ENCODE results near the gene GPR161.

The GPR161 gene

GRCh38 chr1:168148916-168149315 is 12.2 kb upstream of the GPR161 start:
- Histone ChIP-seq H3K9ac (ENCODE audit: low read length) (no peak overlapping the region), H2AFZ (ENCODE audit: low read length) (no peak overlapping the region), H3K27ac (ENCODE audit: low read depth, low read length, poor library complexity, severe bottlenecking) (no peak overlapping the region), H3K9me3 (ENCODE audit: low read length) (no peaks in the 10 kb centered on the region), H3F3A (ENCODE audit: insufficient read depth, low read length) (no peaks in the 10 kb centered on the region), H3K27me3 (ENCODE audit: insufficient read depth, low read length) (no peaks in the 10 kb centered on the region), H3K4me1 (ENCODE audit: insufficient read depth, low read length, severe bottlenecking) (peaks cover 3% of the 10 kb centered on the region), H3K4me3 (ENCODE audit: low read depth, low read length, poor library complexity, severe bottlenecking) (no peak overlapping the region), H3K9me2 (ENCODE audit: low read depth, low read length) (no peaks in the 10 kb centered on the region), H3K79me2 (ENCODE audit: insufficient read depth, low read length) (no peaks in the 10 kb centered on the region), H4K20me1 (ENCODE audit: insufficient read depth, low read length) (no peaks in the 10 kb centered on the region), H3K36me3 (ENCODE audit: insufficient read depth, low read length) (no peaks in the 10 kb centered on the region), H3K4me2 (ENCODE audit: low read length) (no peak overlapping the region)
- TF ChIP-seq, protein P1, sequence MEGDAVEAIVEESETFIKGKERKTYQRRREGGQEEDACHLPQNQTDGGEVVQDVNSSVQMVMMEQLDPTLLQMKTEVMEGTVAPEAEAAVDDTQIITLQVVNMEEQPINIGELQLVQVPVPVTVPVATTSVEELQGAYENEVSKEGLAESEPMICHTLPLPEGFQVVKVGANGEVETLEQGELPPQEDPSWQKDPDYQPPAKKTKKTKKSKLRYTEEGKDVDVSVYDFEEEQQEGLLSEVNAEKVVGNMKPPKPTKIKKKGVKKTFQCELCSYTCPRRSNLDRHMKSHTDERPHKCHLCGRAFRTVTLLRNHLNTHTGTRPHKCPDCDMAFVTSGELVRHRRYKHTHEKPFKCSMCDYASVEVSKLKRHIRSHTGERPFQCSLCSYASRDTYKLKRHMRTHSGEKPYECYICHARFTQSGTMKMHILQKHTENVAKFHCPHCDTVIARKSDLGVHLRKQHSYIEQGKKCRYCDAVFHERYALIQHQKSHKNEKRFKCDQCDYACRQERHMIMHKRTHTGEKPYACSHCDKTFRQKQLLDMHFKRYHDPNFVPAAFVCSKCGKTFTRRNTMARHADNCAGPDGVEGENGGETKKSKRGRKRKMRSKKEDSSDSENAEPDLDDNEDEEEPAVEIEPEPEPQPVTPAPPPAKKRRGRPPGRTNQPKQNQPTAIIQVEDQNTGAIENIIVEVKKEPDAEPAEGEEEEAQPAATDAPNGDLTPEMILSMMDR (IDR thresholded peaks at IDR 0.05; ENCODE audit: low read length): no peak
- TF ChIP-seq EZH2 (IDR thresholded peaks at IDR 0.05; ENCODE audit: borderline replicate concordance, low read length): no peak

DNA sequence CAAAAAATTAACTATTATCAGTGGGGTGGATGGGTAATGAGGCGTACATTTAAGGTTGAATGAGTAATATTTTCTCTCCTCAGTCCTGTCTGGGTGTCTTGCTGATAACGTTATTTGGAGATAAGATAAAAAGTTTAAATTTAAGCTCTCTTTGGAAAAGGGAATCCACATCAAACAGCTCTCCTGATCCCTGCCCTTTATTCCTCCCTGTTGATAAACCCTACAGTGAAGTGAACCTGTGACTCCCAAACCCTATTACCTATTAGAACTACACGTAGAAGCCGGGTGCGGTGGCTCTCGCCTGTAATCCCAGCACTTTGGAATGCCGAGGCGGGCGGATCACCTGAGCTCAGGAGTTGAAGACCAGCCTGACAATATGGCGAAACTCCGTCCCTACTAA is 9.9 kb upstream of the GPR161 start:
- H3F3A ChIP-seq (ENCODE audit: insufficient read depth, low read length): no peaks in the 10 kb centered on the region
- no peaks in the 10 kb centered on the region for H3K9me3 ChIP-seq (ENCODE audit: low read length)
- peaks cover 3% of the 10 kb centered on the region for H3K4me1 ChIP-seq (ENCODE audit: insufficient read depth, low read length, severe bottlenecking)
- no peak overlapping the region for H3K9ac ChIP-seq (ENCODE audit: low read length)
- no peaks in the 10 kb centered on the region for H3K36me3 ChIP-seq (ENCODE audit: insufficient read depth, low read length)
- no peaks in the 10 kb centered on the region for H3K79me2 ChIP-seq (ENCODE audit: insufficient read depth, low read length)
- H3K27ac ChIP-seq (ENCODE audit: low read depth, low read length, poor library complexity, severe bottlenecking): no peak overlapping the region
- no peaks in the 10 kb centered on the region for H3K9me2 ChIP-seq (ENCODE audit: low read depth, low read length)
- no peak overlapping the region for H2AFZ ChIP-seq (ENCODE audit: low read length)
- no peaks in the 10 kb centered on the region; the same call in 1 of the 2 replicates for H3K27me3 ChIP-seq (ENCODE audit: insufficient read depth, low read length)
- H4K20me1 ChIP-seq (ENCODE audit: insufficient read depth, low read length): no peaks in the 10 kb centered on the region
- H3K4me2 ChIP-seq (ENCODE audit: low read length): no peak overlapping the region
- no peak overlapping the region for H3K4me3 ChIP-seq (ENCODE audit: low read depth, low read length, poor library complexity, severe bottlenecking)
- TF ChIP-seq, protein P1 (IDR thresholded peaks at IDR 0.05; ENCODE audit: low read length): no peak
- TF ChIP-seq EZH2 (IDR thresholded peaks at IDR 0.05; ENCODE audit: borderline replicate concordance, low read length): no peak

DNA sequence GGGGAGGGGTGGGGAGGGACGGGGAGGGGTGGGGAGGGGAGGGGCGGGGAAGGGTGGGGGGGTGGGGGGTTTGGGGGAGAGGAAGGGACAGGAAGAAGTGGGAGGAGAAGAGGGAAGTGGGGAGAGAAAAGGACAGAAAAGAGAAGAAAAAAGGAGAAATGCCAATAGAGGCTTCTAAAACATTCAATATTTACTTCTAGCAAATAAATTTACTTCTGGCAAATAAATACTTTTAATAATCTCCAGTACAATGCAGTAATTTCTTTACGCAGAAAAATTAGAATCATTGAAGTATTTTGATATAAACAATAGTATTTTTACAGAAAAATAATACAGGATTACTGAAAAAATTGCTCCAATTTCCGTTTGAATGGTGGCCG is 9.4 kb upstream of the GPR161 start:
- Histone ChIP-seq H2AFZ (ENCODE audit: low read length) (no peak overlapping the region), H3K9me2 (ENCODE audit: low read depth, low read length) (no peaks in the 10 kb centered on the region), H3K27ac (ENCODE audit: low read depth, low read length, poor library complexity, severe bottlenecking) (no peak overlapping the region), H4K20me1 (ENCODE audit: insufficient read depth, low read length) (no peaks in the 10 kb centered on the region), H3K4me3 (ENCODE audit: low read depth, low read length, poor library complexity, severe bottlenecking) (no peak overlapping the region), H3K27me3 (ENCODE audit: insufficient read depth, low read length) (no peaks in the 10 kb centered on the region; the same call in 1 of the 2 replicates), H3K79me2 (ENCODE audit: insufficient read depth, low read length) (no peaks in the 10 kb centered on the region), H3K4me2 (ENCODE audit: low read length) (no peak overlapping the region), H3K36me3 (ENCODE audit: insufficient read depth, low read length) (no peaks in the 10 kb centered on the region), H3K9ac (ENCODE audit: low read length) (no peak overlapping the region), H3K4me1 (ENCODE audit: insufficient read depth, low read length, severe bottlenecking) (peaks cover 3% of the 10 kb centered on the region), H3K9me3 (ENCODE audit: low read length) (no peaks in the 10 kb centered on the region), H3F3A (ENCODE audit: insufficient read depth, low read length) (no peaks in the 10 kb centered on the region)
- TF ChIP-seq EZH2 (IDR thresholded peaks at IDR 0.05; ENCODE audit: borderline replicate concordance, low read length): no peak
- TF ChIP-seq, protein P1 (IDR thresholded peaks at IDR 0.05; ENCODE audit: low read length): no peak
